Stimulated activated CD8-positive, alpha-beta memory T cell treated with anti-CD3 and anti-CD28 coated beads, Interleukin-7, amount 100 ng/mL, for 1 hour (primary cell): Measurements from ENCODE around the gene TMEM161A.
"Not testable (repeated sequence)": the region's sequence is repeated elsewhere in the genome, so short reads cannot be mapped to it uniquely, and the experiment has no call there.

ENCODE experiments used
- DNase-seq, 2 donors: peaks; one replicate each; pipeline ENCODE4 v3.0.0-alpha.2; 2020; ENCODE audit warnings: low read depth in 2 of 2

The TMEM161A gene

GRCh38 chr19:19138109-19138981 is at the start of gene TMEM161A:
Gene TMEM161A, minus strand, starts transcription at chr19:19138478. Its CDS starts 50 bp downstream, at chr19:19138428.
- peak; percentile 87 for DNase-seq

GRCh38 chr19:19186742-19187141 is 48.5 kb upstream of the TMEM161A start:
- DNase-seq: no peak

GRCh38 chr19:19185853-19186740 is 47.8 kb upstream of the TMEM161A start:
- DNase-seq: peak in 1 of 2 donors; percentile 34

- no peak for DNase-seq
These were observed 43.3 kb upstream of the TMEM161A start for GRCh38 chr19:19181488-19181998.

GRCh38 chr19:19179548-19180441 is 41.5 kb upstream of the TMEM161A start:
- DNase-seq: no peak

GRCh38 chr19:19176950-19177349 is 38.7 kb upstream of the TMEM161A start:
- DNase-seq: no peak

GRCh38 chr19:19173243-19173642 is 35.0 kb upstream of the TMEM161A start:
- DNase-seq: not testable (repeated sequence)

GRCh38 chr19:19171821-19172532 is 33.7 kb upstream of the TMEM161A start:
- DNase-seq: no peak

- DNase-seq: no peak
These were observed 32.8 kb upstream of the TMEM161A start for GRCh38 chr19:19170873-19171672.

GRCh38 chr19:19170053-19170872 is 32.0 kb upstream of the TMEM161A start, which contains the start of gene MEF2B:
Gene MEF2B, minus strand, starts transcription at chr19:19170263. Its CDS starts 19,528 bp downstream, at chr19:19150735.
- DNase-seq: peak; percentile 43 to 48

- no peak for DNase-seq
These were observed 31.2 kb upstream of the TMEM161A start for GRCh38 chr19:19169236-19170052.

GRCh38 chr19:19167612-19168011 is 29.3 kb upstream of the TMEM161A start:
- no peak for DNase-seq

GRCh38 chr19:19165396-19165795 is 27.1 kb upstream of the TMEM161A start:
- no peak for DNase-seq

GRCh38 chr19:19162495-19162894 is 24.2 kb upstream of the TMEM161A start:
- no peak for DNase-seq

GRCh38 chr19:19160461-19161035 is 22.3 kb upstream of the TMEM161A start:
- DNase-seq: no peak

- DNase-seq: no peak
These were observed 21.3 kb upstream of the TMEM161A start for GRCh38 chr19:19159534-19159933.

- no peak for DNase-seq
These were observed 19.5 kb upstream of the TMEM161A start for GRCh38 chr19:19157808-19158207.
